Neural cell (in vitro differentiated cells): ENCODE data around the gene AQP3.

Experiments
- EZH2 ChIP-seq: fragments of 200-600, 300-800 bp; shearing (Covaris generic), sonication (generic); IDR thresholded peaks from 2 replicates; pipeline ENCODE4 v1.6.1; 2014; ENCODE audit warnings: antibody characterized with exemption, low read length, borderline replicate concordance, mild to moderate bottlenecking; ENCODE audit not compliant: insufficient read depth, poor library complexity, severe bottlenecking
- POLR2AphosphoS5 ChIP-seq: IDR thresholded peaks from 2 replicates; pipeline ENCODE4 v1.6.1; 2012
- RAD21 ChIP-seq: fragments of 450-650 bp; conservative IDR thresholded peaks from 2 replicates; pipeline ENCODE4 v1.6.1; 2014; ENCODE audit warnings: antibody characterized with exemption, mild to moderate bottlenecking, moderate library complexity
- TF ChIP-seq, protein P1 (sequence below): fragments of 450-650 bp; IDR thresholded peaks from 2 replicates; pipeline ENCODE4 v1.5.1; 2014; ENCODE audit warnings: antibody characterized with exemption, mild to moderate bottlenecking, moderate library complexity; ENCODE audit not compliant: poor library complexity, severe bottlenecking

DNA sequence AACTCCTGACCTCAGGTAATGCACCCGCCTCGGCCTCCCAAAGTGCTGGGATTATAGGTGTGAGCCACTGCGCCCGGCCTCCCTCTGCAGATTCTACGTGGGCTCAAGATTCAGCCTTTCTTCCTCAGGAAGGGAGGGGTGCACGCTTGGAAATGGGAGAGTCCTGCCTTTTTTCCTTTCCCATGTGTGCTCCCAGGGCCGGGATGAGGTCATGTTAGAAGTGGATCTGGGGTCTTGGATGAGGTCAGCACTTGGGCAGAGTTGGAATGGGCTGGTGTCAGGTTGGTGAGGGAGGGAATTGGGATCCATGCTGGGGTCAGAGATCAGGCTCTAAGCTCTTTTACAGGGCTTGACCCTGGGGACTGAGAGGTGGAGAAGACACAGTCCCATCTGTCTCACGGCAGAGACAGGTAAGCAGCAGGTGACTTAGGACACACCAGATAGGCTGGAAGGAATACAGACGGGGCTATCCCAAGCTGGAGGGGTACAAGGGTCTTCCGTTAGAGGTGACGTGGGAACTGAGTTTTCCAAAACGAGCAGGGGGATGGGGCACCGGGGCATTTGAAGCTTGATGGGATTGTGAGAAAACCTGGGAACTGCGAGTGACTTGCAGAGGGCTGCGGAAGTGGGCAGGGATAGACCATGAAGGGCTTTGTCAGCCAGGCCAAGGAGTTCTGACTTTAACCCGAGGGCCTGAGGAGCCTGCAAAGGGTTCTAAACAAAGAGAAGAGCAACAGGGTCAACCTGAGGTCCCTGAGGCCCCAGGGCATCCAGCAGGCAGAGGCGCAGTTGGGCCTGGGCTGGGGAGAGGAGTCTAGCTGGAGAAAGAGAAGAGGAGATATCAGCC is 43.2 kb downstream of the AQP3 start:
- TF ChIP-seq, protein P1, sequence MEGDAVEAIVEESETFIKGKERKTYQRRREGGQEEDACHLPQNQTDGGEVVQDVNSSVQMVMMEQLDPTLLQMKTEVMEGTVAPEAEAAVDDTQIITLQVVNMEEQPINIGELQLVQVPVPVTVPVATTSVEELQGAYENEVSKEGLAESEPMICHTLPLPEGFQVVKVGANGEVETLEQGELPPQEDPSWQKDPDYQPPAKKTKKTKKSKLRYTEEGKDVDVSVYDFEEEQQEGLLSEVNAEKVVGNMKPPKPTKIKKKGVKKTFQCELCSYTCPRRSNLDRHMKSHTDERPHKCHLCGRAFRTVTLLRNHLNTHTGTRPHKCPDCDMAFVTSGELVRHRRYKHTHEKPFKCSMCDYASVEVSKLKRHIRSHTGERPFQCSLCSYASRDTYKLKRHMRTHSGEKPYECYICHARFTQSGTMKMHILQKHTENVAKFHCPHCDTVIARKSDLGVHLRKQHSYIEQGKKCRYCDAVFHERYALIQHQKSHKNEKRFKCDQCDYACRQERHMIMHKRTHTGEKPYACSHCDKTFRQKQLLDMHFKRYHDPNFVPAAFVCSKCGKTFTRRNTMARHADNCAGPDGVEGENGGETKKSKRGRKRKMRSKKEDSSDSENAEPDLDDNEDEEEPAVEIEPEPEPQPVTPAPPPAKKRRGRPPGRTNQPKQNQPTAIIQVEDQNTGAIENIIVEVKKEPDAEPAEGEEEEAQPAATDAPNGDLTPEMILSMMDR = no peak
- no peak for TF ChIP-seq RAD21
- TF ChIP-seq POLR2AphosphoS5 = no peak
- TF ChIP-seq EZH2 = no peak
